ENCODE data around the gene ZSCAN5A. TPM values are rescaled to one million over a fixed set of nuclear protein-coding genes. Genes with fewer than 3 reads are reported as not detected.
A peak's percentile ranks its signal among the peaks of the same experiment; 100 is the strongest.

ZSCAN5A gene
- total RNA-seq, 4 donors from 2014 or later, result 1.3 to 20.7 (median 12.3) TPM

- H3K9me3 ChIP-seq, result peaks cover 0 to 28% of the 10 kb centered on the region in 2 donors
- no peak overlapping the region for H3K4me3 ChIP-seq
- intact Hi-C loops (cut with DNase I; ENCODE audit: low total_unique reads), result no loop called here
- no peak for TF ChIP-seq POLR2A (IDR thresholded peaks at IDR 0.05)
- TF ChIP-seq, protein P1, sequence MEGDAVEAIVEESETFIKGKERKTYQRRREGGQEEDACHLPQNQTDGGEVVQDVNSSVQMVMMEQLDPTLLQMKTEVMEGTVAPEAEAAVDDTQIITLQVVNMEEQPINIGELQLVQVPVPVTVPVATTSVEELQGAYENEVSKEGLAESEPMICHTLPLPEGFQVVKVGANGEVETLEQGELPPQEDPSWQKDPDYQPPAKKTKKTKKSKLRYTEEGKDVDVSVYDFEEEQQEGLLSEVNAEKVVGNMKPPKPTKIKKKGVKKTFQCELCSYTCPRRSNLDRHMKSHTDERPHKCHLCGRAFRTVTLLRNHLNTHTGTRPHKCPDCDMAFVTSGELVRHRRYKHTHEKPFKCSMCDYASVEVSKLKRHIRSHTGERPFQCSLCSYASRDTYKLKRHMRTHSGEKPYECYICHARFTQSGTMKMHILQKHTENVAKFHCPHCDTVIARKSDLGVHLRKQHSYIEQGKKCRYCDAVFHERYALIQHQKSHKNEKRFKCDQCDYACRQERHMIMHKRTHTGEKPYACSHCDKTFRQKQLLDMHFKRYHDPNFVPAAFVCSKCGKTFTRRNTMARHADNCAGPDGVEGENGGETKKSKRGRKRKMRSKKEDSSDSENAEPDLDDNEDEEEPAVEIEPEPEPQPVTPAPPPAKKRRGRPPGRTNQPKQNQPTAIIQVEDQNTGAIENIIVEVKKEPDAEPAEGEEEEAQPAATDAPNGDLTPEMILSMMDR (IDR thresholded peaks at IDR 0.05), result peak in 3 of 4 experiments; percentile 10 to 35 (median 33)
- DNase-seq, result no peak
- H3K4me1 ChIP-seq, result no peaks in the 10 kb centered on the region
- H3K27ac ChIP-seq, result no peak overlapping the region
- no peaks in the 10 kb centered on the region for H3K27me3 ChIP-seq
- H3K36me3 ChIP-seq, result no peaks in the 10 kb centered on the region
Observed at GRCh38 chr19:56333506-56333905, 18.9 kb upstream of the ZSCAN5A start.

DNA sequence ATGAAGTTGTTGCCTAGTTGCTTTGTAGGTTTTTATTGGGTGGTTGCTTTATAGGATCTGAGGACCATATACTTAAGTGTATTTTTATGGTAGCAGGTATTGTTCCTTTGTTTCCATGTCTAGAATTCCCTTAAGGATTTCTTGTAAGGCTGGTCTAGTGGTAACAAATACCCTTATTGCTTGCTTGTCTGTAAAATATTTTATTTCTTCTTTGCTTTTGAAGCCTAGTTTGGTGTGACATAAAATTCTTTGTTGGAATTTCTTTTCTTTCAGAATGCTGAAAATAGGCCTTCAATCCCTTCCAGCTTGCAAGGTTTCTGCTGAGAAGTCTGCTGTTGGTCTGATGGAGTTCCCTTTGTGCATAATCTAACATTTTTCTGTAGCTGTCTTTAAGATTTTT is 18.1 kb upstream of the ZSCAN5A start:
- H3K27me3 ChIP-seq, result no peaks in the 10 kb centered on the region
- no peak overlapping the region for H3K27ac ChIP-seq
- H3K9me3 ChIP-seq, result peaks cover 0 to 28% of the 10 kb centered on the region in 2 donors
- TF ChIP-seq, protein P1 (IDR thresholded peaks at IDR 0.05), result no peak
- TF ChIP-seq POLR2A (IDR thresholded peaks at IDR 0.05), result no peak
- intact Hi-C loops (cut with DNase I; ENCODE audit: low total_unique reads), result no loop called here
- H3K4me3 ChIP-seq, result no peak overlapping the region
- no peaks in the 10 kb centered on the region for H3K36me3 ChIP-seq
- no peaks in the 10 kb centered on the region for H3K4me1 ChIP-seq
- DNase-seq, result no peak

GRCh38 chr19:56324436-56324835 is 9.8 kb upstream of the ZSCAN5A start:
- DNase-seq, result no peak
- Histone ChIP-seq H3K36me3 (no peaks in the 10 kb centered on the region), H3K27me3 (no peaks in the 10 kb centered on the region), H3K27ac (no peak overlapping the region), H3K9me3 (no peaks in the 10 kb centered on the region), H3K4me1 (no peaks in the 10 kb centered on the region), H3K4me3 (no peak overlapping the region)
- intact Hi-C loops (cut with DNase I; ENCODE audit: low total_unique reads), result no loop called here
- no peak for TF ChIP-seq POLR2A (IDR thresholded peaks at IDR 0.05)
- TF ChIP-seq, protein P1 (IDR thresholded peaks at IDR 0.05), result no peak

- H3K9me3 ChIP-seq, result no peaks in the 10 kb centered on the region
- no peak for DNase-seq
- intact Hi-C loops (cut with DNase I; ENCODE audit: low total_unique reads), result no loop called here
- no peak for TF ChIP-seq POLR2A (IDR thresholded peaks at IDR 0.05)
- TF ChIP-seq, protein P1 (IDR thresholded peaks at IDR 0.05), result no peak
- H3K4me3 ChIP-seq, result no peak overlapping the region
- no peaks in the 10 kb centered on the region for H3K4me1 ChIP-seq
- no peaks in the 10 kb centered on the region for H3K27me3 ChIP-seq
- no peak overlapping the region for H3K27ac ChIP-seq
- no peaks in the 10 kb centered on the region for H3K36me3 ChIP-seq
Observed at GRCh38 chr19:56321989-56322440, 7.4 kb upstream of the ZSCAN5A start.

DNA sequence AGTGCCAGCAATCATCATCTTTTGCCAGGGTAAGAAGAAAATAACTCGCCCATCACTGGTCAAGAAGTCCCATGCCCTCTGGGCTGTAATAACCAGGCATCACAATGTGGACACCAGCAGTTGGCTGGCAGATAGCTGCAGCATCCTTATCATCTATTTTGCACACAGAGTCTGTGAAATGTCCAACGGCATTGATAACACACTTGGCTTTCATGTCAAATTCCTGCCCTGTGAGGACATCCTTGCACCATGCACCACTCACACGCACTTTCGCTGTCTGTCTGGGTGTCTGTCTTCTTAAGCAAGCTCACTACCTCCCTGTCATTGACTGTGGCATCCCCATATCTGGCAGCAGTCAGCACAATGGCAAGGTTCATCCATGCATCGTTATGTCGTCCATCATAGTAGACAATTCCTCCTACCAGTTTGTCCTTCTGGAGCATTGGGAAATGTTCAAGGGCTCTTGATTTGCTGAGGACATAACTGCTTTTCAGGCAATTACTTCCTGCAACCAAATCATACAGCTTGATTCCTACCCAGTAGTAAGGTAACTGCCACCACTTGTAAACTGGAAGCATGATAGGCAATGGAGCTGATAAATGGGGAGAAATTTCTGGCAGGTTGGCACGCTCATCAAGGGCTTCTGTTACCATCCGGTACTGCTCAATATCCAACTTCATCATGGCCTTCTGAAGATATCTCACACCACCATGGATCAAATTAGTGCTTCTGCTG is 6.8 kb upstream of the ZSCAN5A start:
- TF ChIP-seq, protein P1 (IDR thresholded peaks at IDR 0.05), result no peak
- no peak for TF ChIP-seq POLR2A (IDR thresholded peaks at IDR 0.05)
- Histone ChIP-seq H3K36me3 (no peaks in the 10 kb centered on the region), H3K9me3 (no peaks in the 10 kb centered on the region), H3K4me3 (no peak overlapping the region), H3K27me3 (no peaks in the 10 kb centered on the region), H3K27ac (no peak overlapping the region), H3K4me1 (no peaks in the 10 kb centered on the region)
- DNase-seq, result no peak
- intact Hi-C loops (cut with DNase I; ENCODE audit: low total_unique reads), result no loop called here

Data from uterus (tissue), 4 donors.